ENCODE data around the gene BCL11B.
"Not testable (repeated sequence)": the region's sequence is repeated elsewhere in the genome, so short reads cannot be mapped to it uniquely, and the experiment has no call there.

Gene BCL11B

GRCh38 chr14:99194136-99194535 lies 77.9 kb downstream of the BCL11B start:
- Histone ChIP-seq H3K4me1 (ENCODE audit: control insufficient read depth, insufficient read depth, low read length) (peaks cover 13% of the 10 kb centered on the region), H3K9me3 (ENCODE audit: control insufficient read depth in 2 of 2, low read length in 2 of 2) (no peaks in the 10 kb centered on the region), H3K4me3 (ENCODE audit: low read length in 2 of 2) (no peak overlapping the region), H3K27ac (ENCODE audit: low read length) (no peak overlapping the region), H3K9ac (ENCODE audit: low read length in 2 of 2) (no peak overlapping the region), H3K36me3 (ENCODE audit: control insufficient read depth in 2 of 2, insufficient read depth in 2 of 2, low read length in 2 of 2) (no peaks in the 10 kb centered on the region), H3K27me3 (ENCODE audit: control insufficient read depth in 1 of 2, insufficient read depth in 2 of 2, low read length in 2 of 2) (no peaks in the 10 kb centered on the region)

DNA sequence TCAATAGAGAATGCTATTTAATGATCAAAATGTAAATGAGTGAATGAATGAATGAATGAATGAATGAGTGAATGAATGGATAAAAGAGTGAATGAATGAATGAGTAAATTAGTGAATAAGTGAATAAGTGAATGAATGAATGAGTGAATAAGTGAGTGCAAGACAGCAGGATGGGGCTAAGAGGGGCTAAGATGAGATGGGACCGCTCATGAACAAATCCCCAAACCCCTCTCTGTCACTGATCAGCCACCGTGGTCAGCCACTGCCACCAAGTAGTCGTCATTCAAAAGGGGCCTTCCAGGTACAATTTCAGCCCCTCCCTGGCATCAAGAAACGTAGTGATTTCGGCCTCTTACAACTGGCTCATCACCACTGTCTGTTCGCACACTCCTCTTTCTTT lies 79.2 kb downstream of the BCL11B start:
- no peaks in the 10 kb centered on the region for H3K27me3 ChIP-seq (ENCODE audit: control insufficient read depth in 1 of 2, insufficient read depth in 2 of 2, low read length in 2 of 2)
- H3K36me3 ChIP-seq (ENCODE audit: control insufficient read depth in 2 of 2, insufficient read depth in 2 of 2, low read length in 2 of 2) = no peaks in the 10 kb centered on the region
- H3K9me3 ChIP-seq (ENCODE audit: control insufficient read depth in 2 of 2, low read length in 2 of 2) = no peaks in the 10 kb centered on the region
- no peak overlapping the region for H3K27ac ChIP-seq (ENCODE audit: low read length)
- H3K4me3 ChIP-seq (ENCODE audit: low read length in 2 of 2) = peak overlapping the region in 1 of 2 donors; percentile 75
- peaks cover 13% of the 10 kb centered on the region for H3K4me1 ChIP-seq (ENCODE audit: control insufficient read depth, insufficient read depth, low read length)
- H3K9ac ChIP-seq (ENCODE audit: low read length in 2 of 2) = no peak overlapping the region

DNA sequence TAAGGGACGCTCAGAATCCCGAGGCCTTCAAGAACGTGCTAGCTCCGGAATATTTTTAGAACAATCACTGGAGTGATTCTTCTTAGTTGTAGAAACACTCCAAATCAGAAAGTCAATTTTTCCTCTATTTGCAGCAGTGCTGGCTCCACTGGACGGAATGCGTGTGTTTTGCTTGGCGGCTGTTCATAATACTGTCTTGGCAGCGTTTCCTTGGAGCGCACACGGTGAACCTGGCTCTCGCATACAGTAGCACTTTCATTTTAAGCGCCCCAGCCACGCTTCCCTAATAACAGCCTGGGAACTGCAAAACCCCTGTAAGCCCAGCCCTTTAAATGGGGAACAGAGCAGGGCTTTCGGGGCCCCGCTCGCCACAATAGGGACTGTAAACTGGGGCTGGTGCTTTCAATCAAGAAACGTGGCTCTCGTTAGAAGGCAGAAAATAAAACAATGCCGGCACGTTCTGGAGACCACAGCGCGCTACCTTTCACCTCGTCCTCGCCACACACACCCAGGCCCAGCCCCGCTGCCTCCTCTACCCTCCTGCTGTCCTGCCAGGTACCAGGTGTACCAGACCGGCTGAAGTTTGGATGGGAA lies 79.9 kb downstream of the BCL11B start:
- no peaks in the 10 kb centered on the region for H3K27me3 ChIP-seq (ENCODE audit: control insufficient read depth in 1 of 2, insufficient read depth in 2 of 2, low read length in 2 of 2)
- peak overlapping the region; percentile 58 to 59 for H3K9ac ChIP-seq (ENCODE audit: low read length in 2 of 2)
- peaks cover 13% of the 10 kb centered on the region for H3K4me1 ChIP-seq (ENCODE audit: control insufficient read depth, insufficient read depth, low read length)
- peak overlapping the region; percentile 6 for H3K27ac ChIP-seq (ENCODE audit: low read length)
- H3K9me3 ChIP-seq (ENCODE audit: control insufficient read depth in 2 of 2, low read length in 2 of 2) = no peaks in the 10 kb centered on the region
- H3K36me3 ChIP-seq (ENCODE audit: control insufficient read depth in 2 of 2, insufficient read depth in 2 of 2, low read length in 2 of 2) = no peaks in the 10 kb centered on the region
- H3K4me3 ChIP-seq (ENCODE audit: low read length in 2 of 2) = peak overlapping the region; percentile 68 to 75

GRCh38 chr14:99191395-99192027 lies 80.5 kb downstream of the BCL11B start:
- Histone ChIP-seq H3K4me3 (ENCODE audit: low read length in 2 of 2) (peak overlapping the region; percentile 68 to 75), H3K27ac (ENCODE audit: low read length) (peak overlapping the region; percentile 6)

GRCh38 chr14:99190696-99191394 lies 81.2 kb downstream of the BCL11B start:
- peaks cover 13% of the 10 kb centered on the region for H3K4me1 ChIP-seq (ENCODE audit: control insufficient read depth, insufficient read depth, low read length)
- H3K4me3 ChIP-seq (ENCODE audit: low read length in 2 of 2) = no peak overlapping the region
- H3K27me3 ChIP-seq (ENCODE audit: control insufficient read depth in 1 of 2, insufficient read depth in 2 of 2, low read length in 2 of 2) = no peaks in the 10 kb centered on the region
- no peaks in the 10 kb centered on the region for H3K36me3 ChIP-seq (ENCODE audit: control insufficient read depth in 2 of 2, insufficient read depth in 2 of 2, low read length in 2 of 2)
- H3K27ac ChIP-seq (ENCODE audit: low read length) = no peak overlapping the region
- no peak overlapping the region for H3K9ac ChIP-seq (ENCODE audit: low read length in 2 of 2)
- H3K9me3 ChIP-seq (ENCODE audit: control insufficient read depth in 2 of 2, low read length in 2 of 2) = no peaks in the 10 kb centered on the region

More at GRCh38 chr14:99191395-99192027, 80.5 kb downstream of the BCL11B start:
- H3K4me1 ChIP-seq (ENCODE audit: control insufficient read depth, insufficient read depth, low read length) = peaks cover 13% of the 10 kb centered on the region
- no peaks in the 10 kb centered on the region for H3K27me3 ChIP-seq (ENCODE audit: control insufficient read depth in 1 of 2, insufficient read depth in 2 of 2, low read length in 2 of 2)
- H3K9ac ChIP-seq (ENCODE audit: low read length in 2 of 2) = peak overlapping the region; percentile 58 to 59
- no peaks in the 10 kb centered on the region for H3K36me3 ChIP-seq (ENCODE audit: control insufficient read depth in 2 of 2, insufficient read depth in 2 of 2, low read length in 2 of 2)
- no peaks in the 10 kb centered on the region for H3K9me3 ChIP-seq (ENCODE audit: control insufficient read depth in 2 of 2, low read length in 2 of 2)

DNA sequence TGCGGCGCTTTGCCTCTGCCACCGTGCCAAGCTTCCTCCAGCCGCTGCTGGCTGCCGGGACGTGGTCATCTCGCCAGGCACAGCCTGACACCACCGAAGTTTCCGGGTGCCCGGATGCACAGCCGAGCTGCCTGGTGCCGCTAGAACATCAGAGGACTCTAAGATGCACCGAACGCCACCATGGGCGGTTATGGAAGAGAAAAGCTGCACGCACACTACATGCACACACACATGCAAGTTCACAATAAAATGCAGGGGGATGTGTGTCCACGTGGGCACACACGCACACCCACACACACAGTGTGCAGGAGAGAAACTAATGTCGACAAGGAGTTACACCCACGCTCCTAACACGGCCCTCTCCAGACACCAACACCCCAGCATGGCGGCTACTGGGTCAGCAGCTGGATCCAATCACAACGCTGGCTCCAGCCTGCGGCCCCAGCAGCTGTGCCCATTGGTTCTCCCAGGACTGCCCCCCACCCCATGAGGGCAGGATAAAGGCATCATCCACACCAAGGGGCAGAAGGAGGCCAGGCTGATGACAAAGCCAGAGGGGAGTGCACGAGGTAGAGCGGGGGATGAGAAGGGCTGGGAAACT lies 82.7 kb downstream of the BCL11B start:
- no peak overlapping the region for H3K27ac ChIP-seq (ENCODE audit: low read length)
- H3K36me3 ChIP-seq (ENCODE audit: control insufficient read depth in 2 of 2, insufficient read depth in 2 of 2, low read length in 2 of 2) = no peaks in the 10 kb centered on the region
- H3K9me3 ChIP-seq (ENCODE audit: control insufficient read depth in 2 of 2, low read length in 2 of 2) = no peaks in the 10 kb centered on the region
- peaks cover 13% of the 10 kb centered on the region for H3K4me1 ChIP-seq (ENCODE audit: control insufficient read depth, insufficient read depth, low read length)
- no peaks in the 10 kb centered on the region for H3K27me3 ChIP-seq (ENCODE audit: control insufficient read depth in 1 of 2, insufficient read depth in 2 of 2, low read length in 2 of 2)
- H3K9ac ChIP-seq (ENCODE audit: low read length in 2 of 2) = no peak overlapping the region
- no peak overlapping the region for H3K4me3 ChIP-seq (ENCODE audit: low read length in 2 of 2)

DNA sequence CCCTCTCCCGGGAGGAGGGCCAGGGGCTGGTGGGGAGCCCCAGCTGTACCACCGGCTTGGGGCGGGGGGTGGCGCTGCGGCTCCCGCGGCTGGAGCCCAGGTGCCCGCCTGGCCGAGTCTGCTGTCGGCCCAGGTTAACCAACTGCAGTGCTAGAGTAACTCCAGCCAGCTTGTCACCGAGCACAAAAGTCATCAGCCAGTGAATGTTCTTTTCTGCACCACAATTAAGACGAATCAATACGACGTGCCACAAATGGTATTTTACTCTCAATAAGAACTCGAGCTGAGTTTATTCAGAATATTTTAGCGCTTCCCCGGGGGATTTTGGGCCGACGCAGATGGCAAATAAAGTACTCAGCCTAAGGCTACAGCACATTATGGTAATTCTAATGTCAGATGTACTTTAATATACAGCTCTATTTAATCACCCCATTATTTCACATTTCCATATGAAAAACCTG lies 83.2 kb downstream of the BCL11B start:
- H3K27me3 ChIP-seq (ENCODE audit: control insufficient read depth in 1 of 2, insufficient read depth in 2 of 2, low read length in 2 of 2) = no peaks in the 10 kb centered on the region

DNA sequence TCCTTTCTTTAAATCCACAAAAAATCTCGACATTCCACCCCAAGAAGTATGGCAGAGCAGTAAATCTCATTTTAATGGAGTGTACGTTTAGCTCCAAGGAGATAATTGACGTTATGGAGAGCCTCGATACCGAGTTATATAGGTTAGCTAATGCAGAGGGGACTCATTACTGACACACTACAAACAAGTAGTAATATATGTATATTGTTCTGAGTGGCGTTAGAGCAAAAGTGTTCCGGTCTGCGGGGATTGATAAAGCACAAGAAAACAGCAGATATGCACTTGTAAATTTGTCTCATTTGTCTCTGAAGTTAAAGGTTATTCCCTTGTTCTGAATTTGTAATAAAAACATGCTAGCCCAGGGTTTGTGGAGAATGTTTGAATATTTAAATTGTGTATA lies 84.1 kb downstream of the BCL11B start:
- no peaks in the 10 kb centered on the region for H3K36me3 ChIP-seq (ENCODE audit: control insufficient read depth in 2 of 2, insufficient read depth in 2 of 2, low read length in 2 of 2)
- H3K4me3 ChIP-seq (ENCODE audit: low read length in 2 of 2) = no peak overlapping the region
- no peak overlapping the region for H3K9ac ChIP-seq (ENCODE audit: low read length in 2 of 2)
- no peaks in the 10 kb centered on the region for H3K27me3 ChIP-seq (ENCODE audit: control insufficient read depth in 1 of 2, insufficient read depth in 2 of 2, low read length in 2 of 2)
- H3K4me1 ChIP-seq (ENCODE audit: control insufficient read depth, insufficient read depth, low read length) = peaks cover 13% of the 10 kb centered on the region
- no peaks in the 10 kb centered on the region for H3K9me3 ChIP-seq (ENCODE audit: control insufficient read depth in 2 of 2, low read length in 2 of 2)
- no peak overlapping the region for H3K27ac ChIP-seq (ENCODE audit: low read length)

More for the DNA sequence above, 83.2 kb downstream of the BCL11B start:
- no peak overlapping the region for H3K27ac ChIP-seq (ENCODE audit: low read length)
- H3K4me1 ChIP-seq (ENCODE audit: control insufficient read depth, insufficient read depth, low read length) = peaks cover 13% of the 10 kb centered on the region
- H3K9me3 ChIP-seq (ENCODE audit: control insufficient read depth in 2 of 2, low read length in 2 of 2) = no peaks in the 10 kb centered on the region
- H3K9ac ChIP-seq (ENCODE audit: low read length in 2 of 2) = no peak overlapping the region
- no peak overlapping the region for H3K4me3 ChIP-seq (ENCODE audit: low read length in 2 of 2)
- no peaks in the 10 kb centered on the region for H3K36me3 ChIP-seq (ENCODE audit: control insufficient read depth in 2 of 2, insufficient read depth in 2 of 2, low read length in 2 of 2)

DNA sequence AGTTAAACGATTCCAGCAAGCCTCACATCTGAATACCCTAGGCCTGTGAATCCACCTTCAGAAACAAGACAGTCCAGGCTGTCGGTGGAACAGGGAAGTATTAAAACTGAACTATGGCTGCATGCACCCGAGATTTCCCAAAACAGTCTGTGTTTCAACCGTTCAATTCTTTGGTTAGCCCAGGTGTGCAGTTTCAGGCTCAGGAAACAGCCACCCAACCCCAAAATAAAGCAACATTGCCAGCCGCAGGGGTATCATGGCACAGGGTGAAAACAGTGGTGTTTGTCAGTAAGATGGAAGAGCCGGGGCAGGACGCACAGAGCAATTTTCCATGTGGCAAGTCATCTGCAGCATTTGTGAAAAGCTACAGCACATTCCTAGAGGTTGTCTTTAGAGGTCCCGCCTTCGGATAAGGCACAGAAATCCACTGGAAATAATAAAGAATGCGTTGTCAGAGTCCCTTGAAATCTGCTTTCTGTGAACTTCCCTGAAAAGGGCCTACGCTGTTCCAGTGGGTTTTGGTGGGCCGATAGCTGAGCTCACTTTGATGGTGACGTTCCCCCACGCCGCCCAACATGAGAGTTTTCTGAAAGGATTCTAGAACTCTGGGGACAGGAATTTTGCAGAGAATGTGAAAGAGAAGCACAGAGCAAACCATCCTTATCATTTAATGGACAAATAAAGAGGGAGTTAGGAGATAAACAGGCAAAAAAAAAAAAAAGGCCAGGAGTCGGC lies 84.9 kb downstream of the BCL11B start:
- no peak overlapping the region for H3K4me3 ChIP-seq (ENCODE audit: low read length in 2 of 2)
- H3K36me3 ChIP-seq (ENCODE audit: control insufficient read depth in 2 of 2, insufficient read depth in 2 of 2, low read length in 2 of 2) = no peaks in the 10 kb centered on the region
- no peak overlapping the region for H3K27ac ChIP-seq (ENCODE audit: low read length)
- no peaks in the 10 kb centered on the region for H3K27me3 ChIP-seq (ENCODE audit: control insufficient read depth in 1 of 2, insufficient read depth in 2 of 2, low read length in 2 of 2)
- no peaks in the 10 kb centered on the region for H3K9me3 ChIP-seq (ENCODE audit: control insufficient read depth in 2 of 2, low read length in 2 of 2)
- peaks cover 7% of the 10 kb centered on the region for H3K4me1 ChIP-seq (ENCODE audit: control insufficient read depth, insufficient read depth, low read length)
- H3K9ac ChIP-seq (ENCODE audit: low read length in 2 of 2) = no peak overlapping the region

- not testable (repeated sequence) for H3K9me3 ChIP-seq (ENCODE audit: control insufficient read depth in 2 of 2, low read length in 2 of 2); H3K4me3 ChIP-seq (ENCODE audit: low read length in 2 of 2)
These were observed 85.7 kb downstream of the BCL11B start for GRCh38 chr14:99186336-99186735.

More at GRCh38 chr14:99186336-99186735, 85.7 kb downstream of the BCL11B start:
- not testable (repeated sequence) for H3K27me3 ChIP-seq (ENCODE audit: control insufficient read depth in 1 of 2, insufficient read depth in 2 of 2, low read length in 2 of 2); H3K36me3 ChIP-seq (ENCODE audit: control insufficient read depth in 2 of 2, insufficient read depth in 2 of 2, low read length in 2 of 2); H3K27ac ChIP-seq (ENCODE audit: low read length); H3K4me1 ChIP-seq (ENCODE audit: control insufficient read depth, insufficient read depth, low read length); H3K9ac ChIP-seq (ENCODE audit: low read length in 2 of 2)

All from stomach smooth muscle (tissue), 2 donors.